Stimulated activated CD4-positive, alpha-beta T cell treated with anti-CD3 and anti-CD28 coated beads, TNF-alpha, amount 100 ng/mL, for 48 hours (primary cell): ENCODE data around the gene DAAM1.

ENCODE experiments used
- DNase-seq, 3 donors: peaks; one replicate each; pipeline ENCODE4 v3.0.0-alpha.2; 2020; ENCODE audit warnings: low read depth in 3 of 3

Gene DAAM1

GRCh38 chr14:59188461-59189090 is at the start of gene DAAM1:
DAAM1 (plus strand) TSS chr14:59188667; CDS start chr14:59263478, 74,811 bp downstream.
- DNase-seq = peak; percentile 82 to 94 (median 88)

GRCh38 chr14:59139324-59139723 is 49.1 kb upstream of the DAAM1 start:
- DNase-seq = no peak

GRCh38 chr14:59140106-59140843 is 48.2 kb upstream of the DAAM1 start:
- no peak for DNase-seq

- no peak for DNase-seq
These were observed 42.0 kb upstream of the DAAM1 start for GRCh38 chr14:59146484-59146883.

GRCh38 chr14:59147007-59147406 is 41.5 kb upstream of the DAAM1 start:
- no peak for DNase-seq

GRCh38 chr14:59148334-59148900 is 40.0 kb upstream of the DAAM1 start:
- DNase-seq = no peak

GRCh38 chr14:59150990-59151389 is 37.5 kb upstream of the DAAM1 start:
- DNase-seq = no peak

- no peak for DNase-seq
These were observed 34.1 kb upstream of the DAAM1 start for GRCh38 chr14:59154373-59154772.

GRCh38 chr14:59155886-59156285 is 32.6 kb upstream of the DAAM1 start:
- no peak for DNase-seq

- no peak for DNase-seq
These were observed 29.3 kb upstream of the DAAM1 start for GRCh38 chr14:59159169-59159568.

- DNase-seq = no peak
These were observed 28.0 kb upstream of the DAAM1 start for GRCh38 chr14:59160506-59160905.

GRCh38 chr14:59161561-59162175 is 26.8 kb upstream of the DAAM1 start:
- no peak for DNase-seq

- DNase-seq = no peak
These were observed 22.2 kb upstream of the DAAM1 start for GRCh38 chr14:59166258-59166657.

GRCh38 chr14:59175404-59175803 is 13.1 kb upstream of the DAAM1 start:
- DNase-seq = no peak

- DNase-seq = no peak
These were observed 11.7 kb upstream of the DAAM1 start for GRCh38 chr14:59176765-59177164.

- no peak for DNase-seq
These were observed 11.2 kb upstream of the DAAM1 start for GRCh38 chr14:59177262-59177661.

GRCh38 chr14:59181791-59182190 is 6.7 kb upstream of the DAAM1 start:
- no peak for DNase-seq

- DNase-seq = no peak
These were observed 5.8 kb upstream of the DAAM1 start for GRCh38 chr14:59182641-59183040.

- DNase-seq = no peak
These were observed 5.3 kb upstream of the DAAM1 start for GRCh38 chr14:59183150-59183549.

- no peak for DNase-seq
These were observed 4.1 kb upstream of the DAAM1 start for GRCh38 chr14:59184396-59184795.

GRCh38 chr14:59185676-59186075 is 2.8 kb upstream of the DAAM1 start:
- no peak for DNase-seq

GRCh38 chr14:59186306-59186705 is 2.2 kb upstream of the DAAM1 start:
- no peak for DNase-seq

GRCh38 chr14:59187118-59187517 is 1.3 kb upstream of the DAAM1 start:
- no peak for DNase-seq
